Muscle layer of duodenum (tissue), 2 donors: ENCODE measurements around the gene OR6A2.

Experiments
- H3K27ac ChIP-seq: one replicate; pipeline ENCODE4 v1.7.0; 2013; ENCODE audit warnings: mild to moderate bottlenecking, low read length
- H3K27me3 ChIP-seq: one replicate; pipeline ENCODE4 v1.7.0; 2013; ENCODE audit warnings: low read depth, mild to moderate bottlenecking, control low read depth, low read length
- H3K36me3 ChIP-seq, 2 donors: one replicate each; pipeline ENCODE4 v1.7.0; 2013; ENCODE audit warnings: low read length in 2 of 2, control low read depth in 1 of 2, mild to moderate bottlenecking in 1 of 2; ENCODE audit not compliant: insufficient read depth in 2 of 2, control insufficient read depth in 1 of 2
- H3K4me1 ChIP-seq, 2 donors: one replicate each; pipeline ENCODE4 v1.7.0; 2013; ENCODE audit warnings: low read length in 2 of 2, mild to moderate bottlenecking in 2 of 2, control low read depth in 1 of 2, moderate library complexity in 1 of 2; ENCODE audit not compliant: insufficient read depth in 2 of 2, control insufficient read depth in 1 of 2
- H3K4me3 ChIP-seq, 2 donors: one replicate each; pipeline ENCODE4 v1.7.0; 2013; ENCODE audit warnings: low read length in 2 of 2, low read depth in 1 of 2, mild to moderate bottlenecking in 1 of 2
- H3K9me3 ChIP-seq, 2 donors: one replicate each; pipeline ENCODE4 v1.7.0; 2013; ENCODE audit warnings: low read length in 2 of 2, control low read depth in 1 of 2, mild to moderate bottlenecking in 1 of 2; ENCODE audit not compliant: control insufficient read depth in 1 of 2
- donor health status: healthy.

Gene OR6A2

DNA sequence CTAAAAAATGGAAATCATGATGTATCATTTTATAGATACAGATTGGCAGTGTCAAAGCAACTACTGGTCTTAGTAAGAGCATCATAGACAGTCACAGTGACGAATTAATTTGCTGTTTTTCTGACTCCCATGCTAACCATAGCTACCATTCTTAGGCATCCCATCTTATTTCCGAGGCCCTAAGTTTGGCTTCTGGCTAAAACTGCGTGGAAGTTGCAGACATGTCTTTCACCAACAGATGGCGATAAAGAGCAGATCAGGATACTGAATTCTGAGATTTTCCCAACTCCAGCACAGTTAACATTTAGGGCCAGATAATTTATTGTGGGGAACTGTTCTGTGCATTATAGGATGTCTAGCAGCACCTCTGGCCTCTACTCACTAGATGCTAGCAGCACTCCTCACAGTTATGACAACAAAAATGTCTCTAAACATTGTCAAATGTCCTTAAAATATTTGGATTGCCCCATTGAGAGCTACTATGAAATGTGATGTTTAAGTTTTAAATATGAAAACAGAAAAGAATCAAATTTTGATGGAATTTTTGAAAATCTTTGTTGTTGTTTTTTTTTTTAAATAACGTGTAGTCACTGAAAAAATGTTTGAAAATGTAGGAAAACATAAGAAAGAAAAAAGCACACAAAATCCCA lies 44.1 kb downstream of the OR6A2 start:
- Histone ChIP-seq H3K4me1 (no peaks in the 10 kb centered on the region), H3K36me3 (no peaks in the 10 kb centered on the region), H3K27ac (no peak overlapping the region), H3K27me3 (no peaks in the 10 kb centered on the region), H3K9me3 (no peaks in the 10 kb centered on the region), H3K4me3 (no peak overlapping the region)

DNA sequence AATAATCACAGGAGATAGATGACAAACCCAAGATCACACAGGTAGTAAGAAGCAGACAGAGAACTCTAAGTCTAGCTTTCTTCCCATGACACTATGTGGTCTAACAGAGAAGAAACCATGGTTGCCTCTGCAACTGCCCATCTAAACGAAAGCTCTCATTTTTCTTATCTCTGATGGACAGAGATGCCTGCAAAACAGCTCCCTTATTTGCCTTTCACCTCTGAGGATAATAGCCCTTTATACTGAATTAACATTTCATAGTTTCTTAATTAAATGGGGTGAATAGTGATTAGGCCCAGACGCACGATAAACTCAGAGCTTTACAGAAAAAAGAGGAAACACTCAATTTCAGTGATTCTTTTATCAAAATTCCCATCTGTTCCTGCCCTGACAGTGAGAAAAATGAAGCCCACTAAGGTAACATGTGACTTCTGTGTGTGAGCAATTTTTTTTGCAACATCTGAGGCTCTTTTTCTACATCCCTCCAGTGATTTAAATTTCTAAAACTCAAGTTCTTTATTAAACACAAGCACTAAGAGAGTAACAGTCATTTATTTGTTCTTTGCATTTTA lies 52.3 kb downstream of the OR6A2 start:
- H3K27me3 ChIP-seq = no peaks in the 10 kb centered on the region
- H3K9me3 ChIP-seq = no peaks in the 10 kb centered on the region
- no peaks in the 10 kb centered on the region for H3K4me1 ChIP-seq
- no peaks in the 10 kb centered on the region for H3K36me3 ChIP-seq
- peak overlapping the region; percentile 89 for H3K27ac ChIP-seq
- H3K4me3 ChIP-seq = no peak overlapping the region

DNA sequence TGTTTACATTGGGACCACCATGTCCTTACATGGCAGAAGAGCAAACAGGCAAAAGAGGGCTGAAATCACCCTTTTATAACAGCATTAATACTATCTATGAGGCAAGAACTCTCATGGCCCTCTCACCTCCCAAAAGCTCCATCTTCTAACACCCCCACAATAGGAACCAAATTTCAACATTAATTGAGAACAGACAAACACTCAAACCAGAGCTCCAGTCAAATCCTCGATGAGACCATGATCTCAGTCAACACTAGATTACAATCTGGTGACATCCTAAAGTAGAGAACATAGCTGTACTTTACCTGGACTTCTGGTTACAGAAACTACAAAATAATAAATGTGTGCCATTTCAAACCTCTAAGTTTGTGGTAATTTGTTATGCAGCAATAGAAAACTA lies 52.9 kb downstream of the OR6A2 start:
- H3K9me3 ChIP-seq = no peaks in the 10 kb centered on the region
- no peaks in the 10 kb centered on the region for H3K36me3 ChIP-seq
- peak overlapping the region; percentile 89 for H3K27ac ChIP-seq
- peak overlapping the region in 1 of 2 donors; percentile 59 for H3K4me3 ChIP-seq
- no peaks in the 10 kb centered on the region for H3K4me1 ChIP-seq
- no peaks in the 10 kb centered on the region for H3K27me3 ChIP-seq

DNA sequence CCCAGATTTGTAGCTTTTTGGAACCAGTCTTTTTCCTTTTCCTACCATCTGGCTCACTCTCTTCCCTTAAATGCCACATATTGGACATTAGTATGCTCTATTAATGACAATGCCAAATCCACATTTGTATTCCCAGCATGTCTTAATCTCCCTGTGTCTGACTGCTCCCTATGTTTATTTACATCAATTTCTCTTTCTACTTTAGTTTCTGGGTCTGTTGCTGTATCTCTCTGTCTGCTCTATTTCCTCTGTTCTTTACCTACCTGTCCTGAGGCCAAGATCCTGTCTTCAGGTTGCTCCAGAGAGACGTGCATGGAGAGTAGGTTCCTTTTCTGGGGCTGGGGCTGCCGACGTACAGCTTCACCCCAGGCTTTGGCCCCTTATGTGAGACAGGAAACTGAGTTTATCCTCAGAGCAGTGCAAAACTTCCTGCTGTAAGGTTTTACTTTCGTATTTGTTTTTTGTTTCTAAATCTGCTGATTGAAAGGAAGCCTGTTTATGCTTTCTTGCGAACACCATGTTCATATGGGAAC lies 53.3 kb downstream of the OR6A2 start:
- H3K4me3 ChIP-seq = peak overlapping the region; percentile 41 to 59
- H3K27ac ChIP-seq = peak overlapping the region; percentile 89
- no peaks in the 10 kb centered on the region for H3K27me3 ChIP-seq
- no peaks in the 10 kb centered on the region for H3K4me1 ChIP-seq
- no peaks in the 10 kb centered on the region for H3K36me3 ChIP-seq
- H3K9me3 ChIP-seq = no peaks in the 10 kb centered on the region

DNA sequence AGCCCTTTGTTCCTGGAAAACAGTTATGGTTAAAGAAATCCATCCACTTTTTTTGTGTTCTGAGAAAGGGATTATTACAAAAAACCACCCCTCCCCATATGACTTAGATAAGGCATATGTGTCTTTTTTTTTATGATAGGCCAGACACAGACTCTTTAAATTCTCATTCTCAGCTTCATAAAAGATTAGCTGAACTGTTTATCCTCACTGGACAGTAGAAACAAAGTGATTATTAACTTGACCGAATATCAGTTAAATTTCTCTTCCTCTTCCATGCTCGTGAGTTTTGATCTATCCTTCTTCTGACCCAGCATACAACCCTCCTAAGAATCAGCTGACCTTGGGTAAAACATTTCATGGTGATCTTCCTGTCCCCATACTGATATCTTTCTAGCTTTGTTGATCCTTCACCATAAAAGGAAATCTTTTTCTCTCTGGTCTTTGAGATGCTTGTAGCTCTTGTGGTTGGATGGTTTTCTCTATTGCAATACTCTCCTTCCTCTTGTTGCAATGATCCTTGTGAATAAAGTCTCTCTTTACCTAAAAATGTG lies 53.9 kb downstream of the OR6A2 start:
- Histone ChIP-seq H3K27me3 (no peaks in the 10 kb centered on the region), H3K4me1 (no peaks in the 10 kb centered on the region), H3K4me3 (peak overlapping the region; percentile 41 to 59), H3K36me3 (no peaks in the 10 kb centered on the region), H3K9me3 (no peaks in the 10 kb centered on the region), H3K27ac (peak overlapping the region; percentile 89)

DNA sequence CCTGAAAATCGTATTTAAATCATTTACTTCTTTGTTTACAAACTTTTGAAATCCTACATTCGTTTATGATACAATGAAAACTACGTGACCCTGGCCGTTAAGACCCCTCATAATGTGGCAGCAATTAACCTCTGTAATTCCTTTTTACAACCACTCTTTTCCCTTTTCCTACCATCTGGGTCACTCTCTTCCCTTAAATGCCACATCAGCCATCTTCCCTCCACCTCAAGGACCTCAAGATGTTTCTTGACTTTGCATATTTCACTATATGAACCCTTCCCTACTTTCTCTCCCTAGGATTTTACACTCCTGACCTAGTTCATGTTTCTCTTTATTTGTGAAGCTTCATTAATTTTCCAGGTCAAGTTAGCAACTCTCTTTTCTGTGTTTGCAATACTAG lies 54.5 kb downstream of the OR6A2 start:
- no peaks in the 10 kb centered on the region for H3K9me3 ChIP-seq
- H3K27me3 ChIP-seq = no peaks in the 10 kb centered on the region
- peak overlapping the region; percentile 89 for H3K27ac ChIP-seq
- H3K36me3 ChIP-seq = no peaks in the 10 kb centered on the region
- peak overlapping the region; percentile 41 to 59 for H3K4me3 ChIP-seq
- H3K4me1 ChIP-seq = no peaks in the 10 kb centered on the region

DNA sequence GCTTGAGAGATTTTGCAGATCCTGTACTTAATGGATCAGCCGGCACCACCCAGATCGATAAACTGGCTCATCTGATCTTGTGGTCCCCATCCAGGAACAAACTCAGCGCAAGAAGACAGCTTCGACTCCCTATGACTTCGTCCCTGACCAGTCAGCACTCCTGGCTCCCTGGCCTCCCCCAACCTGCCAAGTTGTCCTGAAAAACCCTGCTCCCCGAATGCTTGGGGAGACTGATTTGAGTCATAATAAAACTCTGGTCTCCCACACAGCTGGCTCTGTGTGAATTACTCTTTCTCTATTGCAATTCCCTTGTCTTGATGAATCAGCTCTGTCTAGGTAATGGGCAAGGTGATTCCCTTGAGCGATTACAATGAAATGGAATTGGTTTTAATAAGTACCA lies 57.2 kb downstream of the OR6A2 start:
- Histone ChIP-seq H3K4me3 (no peak overlapping the region), H3K9me3 (no peaks in the 10 kb centered on the region), H3K27ac (no peak overlapping the region), H3K36me3 (no peaks in the 10 kb centered on the region), H3K27me3 (no peaks in the 10 kb centered on the region), H3K4me1 (no peaks in the 10 kb centered on the region)
